K562 (cell line): ENCODE results near the gene YTHDC2.

ENCODE experiments used
- MYBL2 ChIP-seq, 2 experiments: fragments of 450-650 bp in 1 of 2; sonication (generic) in 1 of 2; formaldehyde crosslinking in 1 of 2; IDR thresholded peaks; 2 replicates each; pipeline versions ENCODE4 v1.6.1 to v1.8.1; 2017 to 2022; ENCODE audit warnings: borderline replicate concordance in 1 of 2, inconsistent platforms in 1 of 2, low read depth in 1 of 2, mild to moderate bottlenecking in 1 of 2, missing genetic modification reagents in 1 of 2, moderate library complexity in 1 of 2
- NBN ChIP-seq: fragments of 450-650 bp; IDR thresholded peaks from 2 replicates; pipeline ENCODE4 v1.6.1; 2016; ENCODE audit warnings: low read depth, mild to moderate bottlenecking
- SMARCA4 ChIP-seq: fragments of 450-650 bp; IDR thresholded peaks from 2 replicates; pipeline ENCODE4 v1.6.1; 2016
- SRF ChIP-seq, 2 experiments: fragments of 250-450, 450-650 bp in 1 of 2; sonication (Bioruptor Pico) in 1 of 2; sonication (generic) in 1 of 2; formaldehyde crosslinking; IDR thresholded peaks; 2 replicates each; pipeline versions ENCODE4 v1.5.0 to v1.5.1; 2020 to 2022; ENCODE audit warnings: mild to moderate bottlenecking in 1 of 2, missing genetic modification reagents in 1 of 2
- TCF7 ChIP-seq: sonication (generic); IDR thresholded peaks from 2 replicates; pipeline ENCODE4 v1.6.1; 2016; ENCODE audit warnings: antibody characterized with exemption, borderline replicate concordance
- ZNF140 ChIP-seq: fragments of 250-450 bp; sonication (Bioruptor Pico); IDR thresholded peaks from 2 replicates; pipeline ENCODE4 v1.8.0; 2021; ENCODE audit warnings: moderate library complexity, mild to moderate bottlenecking, inconsistent platforms
- ZNF175 ChIP-seq: fragments of 200-800 bp; sonication (Bioruptor generic); IDR thresholded peaks from 2 replicates; pipeline ENCODE4 v1.6.1; 2016; ENCODE audit warnings: low read depth, mild to moderate bottlenecking, missing genetic modification characterization, missing compliant biosample characterization
- TF ChIP-seq, protein P1 (sequence below): fragments of 450-650 bp; formaldehyde crosslinking; conservative IDR thresholded peaks from 2 replicates; pipeline ENCODE4 v1.4.0; 2022; ENCODE audit warnings: mild to moderate bottlenecking, missing genetic modification characterization

DNA sequence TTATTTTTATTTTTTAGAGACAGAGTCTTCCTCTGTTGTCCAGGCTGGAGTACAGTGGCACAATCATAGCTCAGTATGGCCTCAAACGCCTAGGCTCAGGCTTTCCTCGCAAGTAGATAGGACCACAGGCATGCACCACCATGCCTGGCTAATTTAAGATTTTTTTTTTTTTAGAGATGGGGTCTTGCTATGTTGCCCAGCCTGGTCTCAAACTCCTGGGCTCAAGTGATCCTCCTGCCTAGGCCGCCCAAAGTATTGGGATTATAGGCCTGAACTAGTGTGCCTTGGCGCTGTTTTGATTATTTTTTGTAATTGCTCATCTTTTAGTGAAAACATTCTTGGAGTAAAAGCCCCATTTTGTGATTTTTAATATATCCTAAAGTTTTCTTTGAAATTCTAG is 5.4 kb downstream of the YTHDC2 start:
- TF ChIP-seq, protein P1, sequence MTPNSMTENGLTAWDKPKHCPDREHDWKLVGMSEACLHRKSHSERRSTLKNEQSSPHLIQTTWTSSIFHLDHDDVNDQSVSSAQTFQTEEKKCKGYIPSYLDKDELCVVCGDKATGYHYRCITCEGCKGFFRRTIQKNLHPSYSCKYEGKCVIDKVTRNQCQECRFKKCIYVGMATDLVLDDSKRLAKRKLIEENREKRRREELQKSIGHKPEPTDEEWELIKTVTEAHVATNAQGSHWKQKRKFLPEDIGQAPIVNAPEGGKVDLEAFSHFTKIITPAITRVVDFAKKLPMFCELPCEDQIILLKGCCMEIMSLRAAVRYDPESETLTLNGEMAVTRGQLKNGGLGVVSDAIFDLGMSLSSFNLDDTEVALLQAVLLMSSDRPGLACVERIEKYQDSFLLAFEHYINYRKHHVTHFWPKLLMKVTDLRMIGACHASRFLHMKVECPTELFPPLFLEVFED: no peak
- TF ChIP-seq TCF7 (no peak), MYBL2 (IDR thresholded peaks at IDR 0.05; ENCODE audit: low read depth) (no peak), MYBL2 (CRISPR knock-in tag; IDR thresholded peaks at IDR 0.05; ENCODE audit: borderline replicate concordance) (no peak), SMARCA4 (no peak), SRF (CRISPR knock-in tag; IDR thresholded peaks at IDR 0.05) (no peak), ZNF175 (no peak), NBN (no peak), ZNF140 (CRISPR knock-in tag) (no peak)
